ENCODE measurements around the gene TMEM175. TPM values are rescaled to one million over a fixed set of nuclear protein-coding genes. Genes with fewer than 3 reads are reported as not detected.
"Not testable (repeated sequence)": the region's sequence is repeated elsewhere in the genome, so short reads cannot be mapped to it uniquely, and the experiment has no call there.

TMEM175 gene
- total and polyA plus RNA-seq, 8 donors: 10.0 to 96.6 (median 16.4) TPM

DNA sequence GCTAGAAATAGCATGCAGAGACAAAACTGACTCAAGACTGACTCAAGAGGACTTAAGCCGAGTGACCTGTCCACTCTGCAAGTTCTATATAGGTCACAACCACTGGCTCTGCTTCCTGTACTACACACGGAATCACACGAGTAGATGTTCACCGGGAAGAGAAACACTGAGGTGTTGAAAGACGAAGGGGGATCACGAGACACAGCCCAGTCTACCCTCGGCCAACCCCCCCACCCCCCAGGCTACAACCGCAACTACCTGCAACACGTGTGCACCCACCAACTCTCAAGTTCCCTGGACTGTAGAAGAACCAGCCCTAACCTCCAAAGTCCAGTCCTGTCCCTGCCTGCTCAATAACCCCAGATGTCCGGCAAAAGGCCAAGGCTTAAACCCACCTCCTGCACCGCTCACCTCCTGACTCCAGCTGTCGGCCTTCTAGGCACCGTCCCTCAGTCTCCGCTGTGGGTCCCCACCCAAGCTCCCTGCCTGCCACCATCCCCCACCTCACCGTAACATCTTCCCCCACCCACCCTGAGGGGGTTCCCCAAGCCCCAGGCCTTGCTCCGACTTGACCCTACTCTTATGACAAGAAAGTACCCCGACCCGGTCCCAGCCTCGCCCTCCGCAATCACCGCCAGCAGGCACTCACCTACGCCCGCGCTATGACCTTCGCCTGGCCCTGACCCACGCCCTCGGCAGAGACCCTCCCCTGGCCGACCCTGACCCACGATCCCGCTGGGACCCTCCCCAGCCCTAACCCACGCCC lies 883 bp upstream of the TMEM175 start:
- 1% methylated on average over 31 of the region's 31 CpGs for WGBS, 2 donors
- Histone ChIP-seq H3K4me1 (peaks cover 9 to 24% (median 17%) of the 10 kb centered on the region in 3 donors), H3K9me3 (no peaks in the 10 kb centered on the region), H3K27ac (peak overlapping the region; percentile 78 to 92 (median 86)), H3K27me3 (no peaks in the 10 kb centered on the region), H3K4me3 (peak overlapping the region; percentile 90 to 100 (median 97)), H3K36me3 (no peaks in the 10 kb centered on the region)
- TF ChIP-seq, protein P1, sequence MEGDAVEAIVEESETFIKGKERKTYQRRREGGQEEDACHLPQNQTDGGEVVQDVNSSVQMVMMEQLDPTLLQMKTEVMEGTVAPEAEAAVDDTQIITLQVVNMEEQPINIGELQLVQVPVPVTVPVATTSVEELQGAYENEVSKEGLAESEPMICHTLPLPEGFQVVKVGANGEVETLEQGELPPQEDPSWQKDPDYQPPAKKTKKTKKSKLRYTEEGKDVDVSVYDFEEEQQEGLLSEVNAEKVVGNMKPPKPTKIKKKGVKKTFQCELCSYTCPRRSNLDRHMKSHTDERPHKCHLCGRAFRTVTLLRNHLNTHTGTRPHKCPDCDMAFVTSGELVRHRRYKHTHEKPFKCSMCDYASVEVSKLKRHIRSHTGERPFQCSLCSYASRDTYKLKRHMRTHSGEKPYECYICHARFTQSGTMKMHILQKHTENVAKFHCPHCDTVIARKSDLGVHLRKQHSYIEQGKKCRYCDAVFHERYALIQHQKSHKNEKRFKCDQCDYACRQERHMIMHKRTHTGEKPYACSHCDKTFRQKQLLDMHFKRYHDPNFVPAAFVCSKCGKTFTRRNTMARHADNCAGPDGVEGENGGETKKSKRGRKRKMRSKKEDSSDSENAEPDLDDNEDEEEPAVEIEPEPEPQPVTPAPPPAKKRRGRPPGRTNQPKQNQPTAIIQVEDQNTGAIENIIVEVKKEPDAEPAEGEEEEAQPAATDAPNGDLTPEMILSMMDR (IDR thresholded peaks at IDR 0.05): no peak
- intact Hi-C loops (cut with DNase I): no loop called here
- DNase-seq (peak in 4 of 6 donors; percentile 37 to 54 (median 42)), FAIRE-seq (no peak), ATAC-seq (peak; percentile 5 to 17 (median 12))

DNA sequence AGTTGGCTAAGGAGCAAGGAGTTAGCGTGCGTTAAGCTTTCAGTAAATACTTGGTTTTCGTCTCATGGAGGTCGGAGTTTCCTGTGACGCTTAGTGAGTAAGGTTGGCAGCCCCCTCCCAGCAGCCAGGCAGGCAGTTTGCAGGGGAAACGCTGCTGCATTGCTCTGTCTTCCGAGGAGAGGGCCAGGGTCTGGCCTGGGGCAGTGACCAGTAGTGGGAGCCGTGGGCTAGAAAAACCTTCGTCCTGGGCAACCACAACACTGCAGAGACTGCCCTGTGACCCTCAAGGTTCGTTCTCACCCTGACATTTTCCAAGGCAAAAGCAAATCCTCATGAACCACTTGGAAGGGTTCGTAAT lies 432 bp downstream of the TMEM175 start:
- intact Hi-C loops (cut with DNase I): no loop called here
- H3K4me1 ChIP-seq: peaks cover 9 to 24% (median 17%) of the 10 kb centered on the region in 3 donors
- no peaks in the 10 kb centered on the region for H3K9me3 ChIP-seq
- peak overlapping the region; percentile 90 to 100 (median 97) for H3K4me3 ChIP-seq
- WGBS, 2 donors: 2 to 4% methylated on average over 11 of the region's 11 CpGs
- H3K27me3 ChIP-seq: no peaks in the 10 kb centered on the region
- DNase-seq (no peak), FAIRE-seq (no peak), ATAC-seq (peak in 3 of 4 donors; percentile 13 to 32 (median 24))
- H3K36me3 ChIP-seq: no peaks in the 10 kb centered on the region
- H3K27ac ChIP-seq: peak overlapping the region; percentile 22 to 92 (median 83)
- TF ChIP-seq, protein P1 (IDR thresholded peaks at IDR 0.05): no peak

DNA sequence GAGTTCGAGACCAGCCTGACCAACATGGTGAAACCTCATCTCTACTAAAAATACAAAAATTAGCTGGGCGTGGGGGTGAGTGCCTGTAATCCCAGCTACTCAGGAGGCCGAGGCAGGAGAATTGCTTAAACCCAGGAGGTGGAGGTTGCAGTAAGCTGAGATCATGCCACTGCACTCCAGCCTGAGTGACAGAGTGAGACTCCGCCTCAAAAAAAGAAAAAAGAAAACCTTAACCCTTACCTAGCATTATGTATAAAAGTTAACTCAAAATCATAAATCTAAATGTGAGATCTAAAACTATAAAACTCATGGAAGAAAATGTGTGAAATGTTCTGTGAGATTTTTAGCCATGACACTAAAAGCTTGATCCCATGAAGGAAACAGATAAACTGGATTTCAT lies 7.2 kb downstream of the TMEM175 start:
- H3K4me1 ChIP-seq; H3K27ac ChIP-seq; H3K9me3 ChIP-seq; FAIRE-seq; H3K27me3 ChIP-seq; H3K4me3 ChIP-seq; H3K36me3 ChIP-seq; DNase-seq; intact Hi-C loops (cut with DNase I); ATAC-seq: not testable (repeated sequence)
- WGBS, 2 donors: 82 to 89% methylated on average over 4 of the region's 4 CpGs

DNA sequence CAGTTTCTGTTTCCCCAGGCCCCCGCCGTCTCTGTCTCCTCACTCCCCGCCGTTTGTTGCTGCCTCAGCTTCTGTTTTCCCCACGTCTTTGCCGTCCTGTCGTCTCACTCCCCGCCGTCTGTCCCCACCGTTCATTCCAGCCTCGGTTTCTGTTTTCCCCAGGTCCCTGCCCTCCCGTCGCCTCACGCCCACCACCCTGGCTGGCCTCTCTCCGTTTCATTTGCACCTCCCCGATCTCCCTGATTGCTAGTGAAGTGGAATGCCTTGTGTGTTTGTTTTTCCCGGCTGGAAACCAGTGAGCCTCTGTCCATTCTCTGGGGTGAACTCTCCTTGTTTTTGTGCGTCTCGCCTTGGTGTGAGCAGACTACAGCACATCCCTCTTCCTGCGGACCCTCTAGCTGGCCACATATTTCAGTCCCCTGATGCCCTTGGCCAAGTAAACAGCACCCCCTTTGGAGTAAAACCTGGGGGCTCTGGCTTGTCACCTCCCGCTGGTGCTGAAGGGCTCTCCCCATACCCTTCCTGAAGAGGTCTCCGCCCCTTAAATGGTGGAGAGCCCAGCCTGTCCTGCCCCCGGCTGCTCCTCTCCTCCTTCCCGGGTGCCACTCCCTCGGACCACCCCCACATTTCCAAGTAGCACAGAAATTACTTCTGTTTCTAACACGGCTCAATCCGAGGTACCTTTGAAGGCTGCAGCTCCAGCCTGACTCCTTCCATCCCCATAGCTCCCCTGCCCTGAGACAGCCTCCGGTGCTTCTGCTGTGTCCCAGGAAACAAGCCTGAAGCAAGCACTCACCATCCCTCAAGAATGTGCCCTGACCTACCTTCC lies 13.2 kb downstream of the TMEM175 start:
- Histone ChIP-seq H3K36me3 (no peaks in the 10 kb centered on the region), H3K27me3 (no peaks in the 10 kb centered on the region), H3K4me3 (no peak overlapping the region), H3K9me3 (no peaks in the 10 kb centered on the region), H3K27ac (no peak overlapping the region), H3K4me1 (no peaks in the 10 kb centered on the region)
- WGBS, 2 donors: 74 to 75% methylated on average over 28 of the region's 28 CpGs
- intact Hi-C loops (cut with DNase I): no loop called here
- no peak for FAIRE-seq
- TF ChIP-seq, protein P1 (IDR thresholded peaks at IDR 0.05): no peak
- ATAC-seq: no peak
- peak in 1 of 6 donors; percentile 36 for DNase-seq

DNA sequence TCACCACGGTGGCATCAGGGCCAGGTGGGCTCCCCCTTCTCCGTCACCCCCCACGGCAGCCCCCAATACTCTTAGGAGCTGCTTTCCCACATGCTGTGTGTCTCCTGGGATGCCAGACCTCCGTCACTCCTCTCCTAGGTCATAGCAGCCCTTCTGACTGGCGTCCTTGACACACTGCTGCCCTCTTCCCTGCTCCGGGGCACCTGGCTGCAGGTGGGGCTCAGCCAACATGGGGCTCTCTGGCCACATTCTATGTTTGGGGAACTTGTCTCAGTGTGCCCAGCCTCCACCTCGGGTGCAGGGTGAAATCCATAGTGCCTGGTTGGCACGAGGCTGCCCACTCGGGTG lies 13.8 kb downstream of the TMEM175 start:
- H3K4me1 ChIP-seq: no peaks in the 10 kb centered on the region
- TF ChIP-seq, protein P1 (IDR thresholded peaks at IDR 0.05): no peak
- no peak overlapping the region for H3K27ac ChIP-seq
- no peaks in the 10 kb centered on the region for H3K9me3 ChIP-seq
- intact Hi-C loops (cut with DNase I): no loop called here
- WGBS, 2 donors: 76 to 83% methylated on average over 9 of the region's 9 CpGs
- H3K36me3 ChIP-seq: no peaks in the 10 kb centered on the region
- H3K27me3 ChIP-seq: no peaks in the 10 kb centered on the region
- ATAC-seq (no peak), FAIRE-seq (no peak), DNase-seq (peak in 1 of 6 donors; percentile 37)
- no peak overlapping the region for H3K4me3 ChIP-seq

Data from pancreas (tissue), 10 donors.